HCT116 (cell line): ENCODE results near the gene TRPM3.

ENCODE experiments used
- ATF3 ChIP-seq: IDR thresholded peaks from 2 replicates; pipeline ENCODE4 v1.6.1; 2012
- CEBPB ChIP-seq: IDR thresholded peaks from 2 replicates; pipeline ENCODE4 v1.6.1; 2012; ENCODE audit warnings: low read depth
- CTCF ChIP-seq, 3 experiments: fragments of 200-600 bp in 1 of 3; sonication (generic) in 1 of 3; IDR thresholded peaks in 2 of 3; conservative IDR thresholded peaks in 1 of 3; 2 replicates each; pipeline ENCODE4 v1.5.1; 2012 to 2017; ENCODE audit warnings: low read depth in 2 of 3, low read length in 2 of 3, antibody characterized with exemption in 1 of 3, borderline replicate concordance in 1 of 3, control low read depth in 1 of 3, mild to moderate bottlenecking in 1 of 3, mixed read lengths in 1 of 3, mixed run types in 1 of 3, moderate library complexity in 1 of 3; ENCODE audit not compliant: insufficient read depth in 1 of 3
- EZH2 ChIP-seq: fragments of 200-600 bp; sonication (generic); IDR thresholded peaks from 2 replicates; pipeline ENCODE4 v1.6.1; 2017; ENCODE audit warnings: antibody characterized with exemption, mixed run types
- POLR2A ChIP-seq: IDR thresholded peaks from 2 replicates; pipeline ENCODE4 v1.7.0; 2011; ENCODE audit warnings: borderline replicate concordance; ENCODE audit not compliant: insufficient read depth, insufficient read length; ENCODE audit errors: extremely low read depth
- POLR2AphosphoS5 ChIP-seq: IDR thresholded peaks from 2 replicates; pipeline ENCODE4 v1.6.1; 2011; ENCODE audit warnings: mild to moderate bottlenecking, low read depth, low read length, moderate library complexity
- REST ChIP-seq: IDR thresholded peaks from 2 replicates; pipeline ENCODE4 v1.6.1; 2012; ENCODE audit warnings: low read depth
- SIN3A ChIP-seq: IDR thresholded peaks from 2 replicates; pipeline ENCODE4 v1.6.1; 2012; ENCODE audit warnings: low read depth
- ZNF274 ChIP-seq: fragments of 200-500 bp; sonication (Bioruptor generic); IDR thresholded peaks from 2 replicates; pipeline ENCODE4 v1.6.1; 2014; ENCODE audit warnings: mild to moderate bottlenecking, low read depth, low read length, inconsistent platforms
- TF ChIP-seq, protein P1 (sequence below): IDR thresholded peaks from 2 replicates; pipeline ENCODE4 v1.6.1; 2012
- TF ChIP-seq, protein P2 (sequence below): IDR thresholded peaks from 2 replicates; pipeline ENCODE4 v1.6.1; 2011; ENCODE audit warnings: mild to moderate bottlenecking, low read length, moderate library complexity; ENCODE audit not compliant: insufficient replicate concordance; ENCODE audit errors: extremely low read depth

DNA sequence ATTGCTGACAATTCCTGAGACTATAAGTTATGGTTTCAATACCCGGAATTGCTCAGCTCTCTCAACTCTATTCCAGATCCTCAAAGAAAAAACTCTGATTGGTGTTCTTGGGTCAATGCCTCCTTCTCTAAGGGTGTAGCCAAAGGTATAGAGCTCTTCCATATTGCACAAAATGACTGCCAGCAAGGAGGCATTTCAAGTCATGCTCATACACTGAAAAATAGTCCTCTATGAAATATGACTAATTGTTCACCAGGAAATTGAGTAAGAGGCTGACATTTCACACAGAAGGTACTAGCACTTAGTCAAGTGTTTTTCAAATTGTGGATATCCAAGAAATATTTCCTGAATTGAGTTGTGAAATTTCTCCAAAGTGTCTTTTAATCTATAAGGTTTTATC, 595.9 kb downstream of the TRPM3 start:
- TF ChIP-seq, protein P1, sequence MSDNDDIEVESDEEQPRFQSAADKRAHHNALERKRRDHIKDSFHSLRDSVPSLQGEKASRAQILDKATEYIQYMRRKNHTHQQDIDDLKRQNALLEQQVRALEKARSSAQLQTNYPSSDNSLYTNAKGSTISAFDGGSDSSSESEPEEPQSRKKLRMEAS: no peak
- TF ChIP-seq CTCF (IDR thresholded peaks at IDR 0.05 in 2 of 3, conservative IDR thresholded peaks at IDR 0.05 in 1 of 3; ENCODE audit: borderline replicate concordance in 1 of 3, insufficient read depth in 1 of 3, low read depth in 2 of 3, low read length in 2 of 3) (no peak), ZNF274 (no peak), EZH2 (no peak), REST (no peak), SIN3A (no peak), ATF3 (no peak), CEBPB (no peak), POLR2AphosphoS5 (no peak), POLR2A (no peak)
- TF ChIP-seq, protein P2, sequence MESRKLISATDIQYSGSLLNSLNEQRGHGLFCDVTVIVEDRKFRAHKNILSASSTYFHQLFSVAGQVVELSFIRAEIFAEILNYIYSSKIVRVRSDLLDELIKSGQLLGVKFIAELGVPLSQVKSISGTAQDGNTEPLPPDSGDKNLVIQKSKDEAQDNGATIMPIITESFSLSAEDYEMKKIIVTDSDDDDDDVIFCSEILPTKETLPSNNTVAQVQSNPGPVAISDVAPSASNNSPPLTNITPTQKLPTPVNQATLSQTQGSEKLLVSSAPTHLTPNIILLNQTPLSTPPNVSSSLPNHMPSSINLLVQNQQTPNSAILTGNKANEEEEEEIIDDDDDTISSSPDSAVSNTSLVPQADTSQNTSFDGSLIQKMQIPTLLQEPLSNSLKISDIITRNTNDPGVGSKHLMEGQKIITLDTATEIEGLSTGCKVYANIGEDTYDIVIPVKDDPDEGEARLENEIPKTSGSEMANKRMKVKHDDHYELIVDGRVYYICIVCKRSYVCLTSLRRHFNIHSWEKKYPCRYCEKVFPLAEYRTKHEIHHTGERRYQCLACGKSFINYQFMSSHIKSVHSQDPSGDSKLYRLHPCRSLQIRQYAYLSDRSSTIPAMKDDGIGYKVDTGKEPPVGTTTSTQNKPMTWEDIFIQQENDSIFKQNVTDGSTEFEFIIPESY: no peak
